ENCODE data around the gene THAP3. TPM values are rescaled to one million over a fixed set of nuclear protein-coding genes. Genes with fewer than 3 reads are reported as not detected.

THAP3 gene
- polyA plus RNA-seq, 1 donor from 2014 or later = 51.5 TPM

DNA sequence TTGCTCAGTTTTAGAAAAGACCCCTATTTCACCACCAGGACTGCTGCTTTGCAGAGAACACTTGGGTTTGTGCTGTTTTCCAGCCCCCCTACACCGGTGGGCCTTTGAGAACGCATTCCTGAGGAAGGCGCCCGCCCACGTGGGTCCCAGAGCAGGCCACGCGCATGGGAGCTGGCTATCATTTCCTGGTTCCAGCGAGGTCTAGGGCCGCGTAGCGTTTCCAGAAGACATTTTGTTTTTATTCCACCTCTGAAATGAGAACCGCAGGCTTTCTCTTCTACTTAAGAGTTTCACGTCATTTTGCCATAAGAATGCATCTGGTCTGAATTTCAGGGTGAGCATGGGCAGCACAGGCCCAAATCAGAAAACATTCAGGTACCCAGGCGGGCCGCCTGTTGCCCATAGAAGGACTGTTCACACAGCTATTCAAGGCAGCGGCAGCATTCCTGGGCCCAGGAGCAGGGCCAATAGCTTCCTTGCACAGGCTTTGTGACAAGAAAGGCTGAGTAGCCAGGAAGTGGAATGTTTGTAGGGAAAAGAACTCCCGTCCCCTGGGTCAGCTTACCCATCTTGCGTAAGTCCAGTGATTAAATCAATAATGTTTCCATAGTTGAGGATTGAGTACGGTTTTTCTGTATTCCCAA, 20.6 kb upstream of the THAP3 start:
- H3F3A ChIP-seq (ENCODE audit: insufficient read depth, low read length, poor library complexity, severe bottlenecking) = no peaks in the 10 kb centered on the region
- H3K27me3 ChIP-seq (ENCODE audit: insufficient read depth, low read depth, low read length) = peaks cover 21% of the 10 kb centered on the region
- no peak overlapping the region for H3K9ac ChIP-seq (ENCODE audit: low read length)
- TF ChIP-seq RAD21 (conservative IDR thresholded peaks at IDR 0.05) (no peak), TAF1 (IDR thresholded peaks at IDR 0.05; ENCODE audit: low read depth) (no peak), MXI1 (conservative IDR thresholded peaks at IDR 0.05; ENCODE audit: poor library complexity, severe bottlenecking) (no peak)
- TF ChIP-seq, protein P1, sequence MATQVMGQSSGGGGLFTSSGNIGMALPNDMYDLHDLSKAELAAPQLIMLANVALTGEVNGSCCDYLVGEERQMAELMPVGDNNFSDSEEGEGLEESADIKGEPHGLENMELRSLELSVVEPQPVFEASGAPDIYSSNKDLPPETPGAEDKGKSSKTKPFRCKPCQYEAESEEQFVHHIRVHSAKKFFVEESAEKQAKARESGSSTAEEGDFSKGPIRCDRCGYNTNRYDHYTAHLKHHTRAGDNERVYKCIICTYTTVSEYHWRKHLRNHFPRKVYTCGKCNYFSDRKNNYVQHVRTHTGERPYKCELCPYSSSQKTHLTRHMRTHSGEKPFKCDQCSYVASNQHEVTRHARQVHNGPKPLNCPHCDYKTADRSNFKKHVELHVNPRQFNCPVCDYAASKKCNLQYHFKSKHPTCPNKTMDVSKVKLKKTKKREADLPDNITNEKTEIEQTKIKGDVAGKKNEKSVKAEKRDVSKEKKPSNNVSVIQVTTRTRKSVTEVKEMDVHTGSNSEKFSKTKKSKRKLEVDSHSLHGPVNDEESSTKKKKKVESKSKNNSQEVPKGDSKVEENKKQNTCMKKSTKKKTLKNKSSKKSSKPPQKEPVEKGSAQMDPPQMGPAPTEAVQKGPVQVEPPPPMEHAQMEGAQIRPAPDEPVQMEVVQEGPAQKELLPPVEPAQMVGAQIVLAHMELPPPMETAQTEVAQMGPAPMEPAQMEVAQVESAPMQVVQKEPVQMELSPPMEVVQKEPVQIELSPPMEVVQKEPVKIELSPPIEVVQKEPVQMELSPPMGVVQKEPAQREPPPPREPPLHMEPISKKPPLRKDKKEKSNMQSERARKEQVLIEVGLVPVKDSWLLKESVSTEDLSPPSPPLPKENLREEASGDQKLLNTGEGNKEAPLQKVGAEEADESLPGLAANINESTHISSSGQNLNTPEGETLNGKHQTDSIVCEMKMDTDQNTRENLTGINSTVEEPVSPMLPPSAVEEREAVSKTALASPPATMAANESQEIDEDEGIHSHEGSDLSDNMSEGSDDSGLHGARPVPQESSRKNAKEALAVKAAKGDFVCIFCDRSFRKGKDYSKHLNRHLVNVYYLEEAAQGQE (IDR thresholded peaks at IDR 0.05; ENCODE audit: borderline replicate concordance) = no peak
- no peak overlapping the region for H3K4me2 ChIP-seq (ENCODE audit: low read length)
- H3K79me2 ChIP-seq (replicated peaks; ENCODE audit: insufficient read depth, low read length) = no peaks in the 10 kb centered on the region
- H4K20me1 ChIP-seq (ENCODE audit: insufficient read depth) = no peaks in the 10 kb centered on the region
- H2AFZ ChIP-seq (ENCODE audit: low read depth, low read length) = no peak overlapping the region
- peak overlapping the region; percentile 92 for H3K4me3 ChIP-seq (ENCODE audit: low read length)
- no peaks in the 10 kb centered on the region for H3K36me3 ChIP-seq (ENCODE audit: insufficient read depth, low read length)
- H3K9me2 ChIP-seq (ENCODE audit: insufficient read depth, low read length) = no peaks in the 10 kb centered on the region
- H3K27ac ChIP-seq (ENCODE audit: low read length) = no peak overlapping the region
- H3K9me3 ChIP-seq (ENCODE audit: low read length) = no peaks in the 10 kb centered on the region

DNA sequence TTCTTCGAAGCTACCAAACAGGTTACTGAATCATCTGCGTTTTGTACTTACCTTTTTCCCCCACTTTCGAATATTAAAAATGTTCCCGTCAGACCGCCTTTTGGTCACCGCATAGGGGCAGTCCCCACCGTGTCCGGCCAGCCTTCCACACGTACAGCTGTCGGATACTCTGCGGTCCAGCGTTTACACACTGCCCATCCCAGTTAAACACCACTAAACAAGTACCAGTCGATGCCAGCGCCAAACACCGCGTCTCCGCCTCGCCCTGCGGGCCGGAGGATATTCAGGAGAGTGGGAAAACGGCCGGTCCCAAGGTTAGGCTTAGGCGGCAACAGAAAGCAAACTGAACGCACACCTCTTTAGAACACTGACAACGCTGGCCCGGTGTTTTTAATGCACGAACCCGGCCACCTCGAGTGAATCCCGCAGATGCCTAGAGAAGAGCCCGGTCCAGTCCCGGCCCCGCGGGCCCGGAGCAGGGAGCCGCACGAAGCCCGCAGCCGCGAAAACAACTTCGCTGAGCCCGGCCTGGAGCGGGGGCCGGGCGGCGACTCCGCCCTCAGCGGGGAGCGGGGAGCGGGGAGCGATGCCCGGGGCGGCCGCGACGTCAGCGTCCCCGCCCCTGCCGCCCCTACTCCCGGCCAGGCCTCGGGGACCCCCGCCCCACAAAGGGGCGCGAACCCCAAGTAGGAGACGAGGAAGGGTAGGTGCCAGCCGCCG, 11.9 kb upstream of the THAP3 start:
- TF ChIP-seq RAD21 (conservative IDR thresholded peaks at IDR 0.05) = peak; percentile 27
- no peak for TF ChIP-seq EZH2 (IDR thresholded peaks at IDR 0.05; ENCODE audit: borderline replicate concordance, insufficient read depth, low read length, poor library complexity, severe bottlenecking)
- Histone ChIP-seq H2AFZ (ENCODE audit: low read depth, low read length) (peak overlapping the region; percentile 41), H3K9ac (ENCODE audit: low read length) (peak overlapping the region; percentile 75), H3K79me2 (replicated peaks; ENCODE audit: insufficient read depth, low read length) (peaks cover 17% of the 10 kb centered on the region), H3K4me3 (ENCODE audit: low read length) (peak overlapping the region; percentile 75), H3K9me3 (ENCODE audit: low read length) (no peaks in the 10 kb centered on the region), H3K27ac (ENCODE audit: low read length) (peak overlapping the region; percentile 58), H3F3A (ENCODE audit: insufficient read depth, low read length, poor library complexity, severe bottlenecking) (no peaks in the 10 kb centered on the region), H4K20me1 (ENCODE audit: insufficient read depth) (peaks cover 8% of the 10 kb centered on the region), H3K36me3 (ENCODE audit: insufficient read depth, low read length) (no peaks in the 10 kb centered on the region), H3K4me2 (ENCODE audit: low read length) (peak overlapping the region; percentile 83), H3K27me3 (ENCODE audit: insufficient read depth, low read depth, low read length) (no peaks in the 10 kb centered on the region), H3K9me2 (ENCODE audit: insufficient read depth, low read length) (no peaks in the 10 kb centered on the region)

DNA sequence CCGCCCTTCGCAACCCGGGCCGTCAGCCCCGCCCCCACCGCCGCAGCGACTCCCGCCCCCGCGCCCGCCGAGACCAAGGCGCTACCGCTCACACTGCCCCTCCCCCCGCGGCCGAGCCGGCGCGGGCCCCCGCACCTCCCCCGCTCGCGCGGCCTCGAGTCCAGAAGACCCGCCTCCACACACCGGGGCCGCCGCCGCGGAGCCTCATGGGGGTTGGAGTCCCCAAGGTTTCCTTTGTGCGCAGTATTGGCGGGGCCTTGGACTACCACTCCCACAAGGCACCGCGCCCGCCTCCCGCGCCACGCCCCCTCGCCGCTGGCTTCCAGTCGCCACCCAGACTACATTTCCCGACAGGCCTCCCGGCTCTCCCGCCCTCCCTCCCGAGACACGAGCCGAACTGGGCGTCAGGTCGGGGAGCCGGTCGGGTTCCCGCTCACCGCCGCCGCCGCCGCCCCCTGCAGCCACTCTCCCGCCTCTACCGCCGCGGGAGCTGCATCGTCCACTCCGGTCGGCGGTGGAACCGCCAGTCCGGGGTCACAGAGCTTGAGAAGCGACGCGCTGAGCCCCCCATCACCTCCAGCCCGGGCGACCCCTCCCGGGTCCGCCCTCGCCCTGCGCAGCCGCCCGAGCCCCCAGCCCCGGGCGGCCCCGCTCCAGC, 11.2 kb upstream of the THAP3 start, which contains the start of gene PHF13:
TSS of gene PHF13 (plus strand) at position 371 of the 658 bp plus-strand sequence. CDS start 336 bp downstream, outside the sequence.
- Histone ChIP-seq H3K79me2 (replicated peaks; ENCODE audit: insufficient read depth, low read length) (peaks cover 19% of the 10 kb centered on the region), H4K20me1 (ENCODE audit: insufficient read depth) (peaks cover 8% of the 10 kb centered on the region), H3K4me3 (ENCODE audit: low read length) (peak within 1 kb of the TSS; percentile 75), H3K27me3 (ENCODE audit: insufficient read depth, low read depth, low read length) (no peaks in the 10 kb centered on the region), H3K9me3 (ENCODE audit: low read length) (no peaks in the 10 kb centered on the region), H2AFZ (ENCODE audit: low read depth, low read length) (peak within 1 kb of the TSS; percentile 41), H3K36me3 (ENCODE audit: insufficient read depth, low read length) (no peaks in the 10 kb centered on the region), H3K9ac (ENCODE audit: low read length) (peak within 1 kb of the TSS; percentile 84), H3F3A (ENCODE audit: insufficient read depth, low read length, poor library complexity, severe bottlenecking) (no peaks in the 10 kb centered on the region), H3K27ac (ENCODE audit: low read length) (peak within 1 kb of the TSS; percentile 58), H3K4me2 (ENCODE audit: low read length) (peak within 1 kb of the TSS; percentile 83), H3K9me2 (ENCODE audit: insufficient read depth, low read length) (no peaks in the 10 kb centered on the region)
- TF ChIP-seq MXI1 (conservative IDR thresholded peaks at IDR 0.05; ENCODE audit: poor library complexity, severe bottlenecking) (peak; percentile 72), TAF1 (IDR thresholded peaks at IDR 0.05; ENCODE audit: low read depth) (peak; percentile 33), SMC3 (conservative IDR thresholded peaks at IDR 0.05; ENCODE audit: poor library complexity) (no peak), RAD21 (conservative IDR thresholded peaks at IDR 0.05) (no peak), EP300 (conservative IDR thresholded peaks at IDR 0.05; ENCODE audit: poor library complexity, severe bottlenecking) (no peak), POLR2AphosphoS5 (IDR thresholded peaks at IDR 0.05) (peak; percentile 63), EZH2 (IDR thresholded peaks at IDR 0.05; ENCODE audit: borderline replicate concordance, insufficient read depth, low read length, poor library complexity, severe bottlenecking) (no peak)
- TF ChIP-seq, protein P1 (IDR thresholded peaks at IDR 0.05; ENCODE audit: borderline replicate concordance) = peak; percentile 39
- TF ChIP-seq, protein P2, sequence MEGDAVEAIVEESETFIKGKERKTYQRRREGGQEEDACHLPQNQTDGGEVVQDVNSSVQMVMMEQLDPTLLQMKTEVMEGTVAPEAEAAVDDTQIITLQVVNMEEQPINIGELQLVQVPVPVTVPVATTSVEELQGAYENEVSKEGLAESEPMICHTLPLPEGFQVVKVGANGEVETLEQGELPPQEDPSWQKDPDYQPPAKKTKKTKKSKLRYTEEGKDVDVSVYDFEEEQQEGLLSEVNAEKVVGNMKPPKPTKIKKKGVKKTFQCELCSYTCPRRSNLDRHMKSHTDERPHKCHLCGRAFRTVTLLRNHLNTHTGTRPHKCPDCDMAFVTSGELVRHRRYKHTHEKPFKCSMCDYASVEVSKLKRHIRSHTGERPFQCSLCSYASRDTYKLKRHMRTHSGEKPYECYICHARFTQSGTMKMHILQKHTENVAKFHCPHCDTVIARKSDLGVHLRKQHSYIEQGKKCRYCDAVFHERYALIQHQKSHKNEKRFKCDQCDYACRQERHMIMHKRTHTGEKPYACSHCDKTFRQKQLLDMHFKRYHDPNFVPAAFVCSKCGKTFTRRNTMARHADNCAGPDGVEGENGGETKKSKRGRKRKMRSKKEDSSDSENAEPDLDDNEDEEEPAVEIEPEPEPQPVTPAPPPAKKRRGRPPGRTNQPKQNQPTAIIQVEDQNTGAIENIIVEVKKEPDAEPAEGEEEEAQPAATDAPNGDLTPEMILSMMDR (IDR thresholded peaks at IDR 0.05; ENCODE audit: poor library complexity, severe bottlenecking) = no peak
